NCI-H2029 treated with DMSO at 0.1 percent for 48 hours (cell line): ENCODE measurements around the gene KCNK10.
"Not testable (repeated sequence)": the region's sequence is repeated elsewhere in the genome, so short reads cannot be mapped to it uniquely, and the experiment has no call there.

ENCODE experiments used
- DNase-seq: peaks from one replicate; lab custom pipeline; 2025; lab: John Stamatoyannopoulos, UW

KCNK10 gene

DNA sequence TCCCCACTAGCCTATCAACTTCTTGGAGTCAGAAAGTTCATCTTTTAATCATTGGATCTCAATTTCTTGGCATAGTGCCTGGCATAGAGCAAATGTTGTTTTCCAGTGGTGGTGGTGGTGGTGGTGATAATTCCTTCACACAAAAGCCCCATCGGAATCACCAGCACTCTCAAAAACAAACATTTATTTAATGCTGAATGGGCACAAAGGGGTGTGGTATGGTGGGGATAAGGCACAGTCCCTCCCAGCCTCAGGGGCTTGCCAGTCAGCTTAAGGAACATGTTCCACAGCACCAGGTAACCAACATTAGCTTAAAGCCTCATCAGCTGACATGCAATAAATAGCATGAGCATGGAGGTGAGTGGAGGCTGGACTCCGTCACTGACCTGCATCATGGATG is 56.6 kb downstream of the KCNK10 start:
- DNase-seq, result no peak

DNA sequence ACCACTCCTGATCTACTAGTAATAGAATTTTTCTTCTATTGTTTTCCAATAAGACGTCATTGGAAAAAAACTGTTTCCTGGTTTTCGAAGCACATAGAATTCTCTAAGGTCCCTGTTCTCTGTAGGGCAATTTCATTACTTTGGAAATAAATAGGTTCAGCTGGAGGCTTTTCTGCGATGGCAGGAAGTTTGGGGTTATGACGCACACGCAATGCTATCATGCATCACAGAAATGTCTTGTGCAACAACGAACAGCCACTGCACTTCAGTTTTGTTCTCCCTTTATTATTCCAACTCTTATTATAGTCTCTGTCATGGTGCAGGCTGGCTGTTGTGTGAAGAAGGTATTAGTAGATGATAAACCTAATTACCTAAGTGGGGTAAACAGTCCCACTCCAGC is 59.0 kb downstream of the KCNK10 start:
- DNase-seq, result no peak

DNA sequence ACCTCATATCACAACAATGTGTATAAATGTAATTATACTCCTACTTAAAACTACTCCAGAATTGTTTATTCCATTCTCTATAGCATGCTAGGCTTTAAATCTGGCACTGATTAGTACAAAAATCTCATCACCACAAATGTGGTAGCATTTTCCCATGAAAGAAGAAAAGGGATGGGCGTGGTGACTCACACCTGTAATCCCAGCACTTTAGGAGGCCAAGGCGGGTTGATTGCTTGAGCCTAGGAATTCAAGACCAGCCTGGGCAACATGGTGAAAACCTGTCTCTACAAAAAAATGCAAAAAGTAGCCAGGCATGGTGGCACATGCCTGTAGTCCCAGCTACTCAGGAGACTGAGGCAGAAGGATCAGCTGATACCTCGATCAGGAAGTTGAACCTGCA is 61.8 kb downstream of the KCNK10 start:
- not testable (repeated sequence) for DNase-seq

DNA sequence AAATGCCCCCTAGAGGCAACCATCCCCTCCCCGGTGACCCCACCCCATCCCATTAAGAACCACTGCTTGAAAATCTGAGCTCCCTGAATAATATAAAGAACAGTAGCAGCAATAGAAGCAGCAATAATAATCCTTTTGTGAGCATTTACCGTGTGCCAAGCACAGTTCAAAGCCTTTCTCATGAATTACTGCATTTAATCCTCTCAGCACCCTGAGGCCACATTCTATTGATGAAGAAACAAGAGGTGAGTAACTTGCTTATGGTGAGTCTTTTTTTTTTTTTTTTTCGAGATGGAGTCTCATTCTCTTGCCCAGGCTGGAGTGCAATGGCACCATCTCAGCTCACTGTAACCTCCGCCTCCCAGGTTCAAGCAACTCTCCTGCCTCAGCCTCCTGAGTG is 65.0 kb downstream of the KCNK10 start:
- no peak for DNase-seq

GRCh38 chr14:88256997-88257950 is 65.8 kb downstream of the KCNK10 start:
- no peak for DNase-seq

- no peak for DNase-seq
These were observed 67.3 kb downstream of the KCNK10 start for GRCh38 chr14:88255798-88256197.

DNA sequence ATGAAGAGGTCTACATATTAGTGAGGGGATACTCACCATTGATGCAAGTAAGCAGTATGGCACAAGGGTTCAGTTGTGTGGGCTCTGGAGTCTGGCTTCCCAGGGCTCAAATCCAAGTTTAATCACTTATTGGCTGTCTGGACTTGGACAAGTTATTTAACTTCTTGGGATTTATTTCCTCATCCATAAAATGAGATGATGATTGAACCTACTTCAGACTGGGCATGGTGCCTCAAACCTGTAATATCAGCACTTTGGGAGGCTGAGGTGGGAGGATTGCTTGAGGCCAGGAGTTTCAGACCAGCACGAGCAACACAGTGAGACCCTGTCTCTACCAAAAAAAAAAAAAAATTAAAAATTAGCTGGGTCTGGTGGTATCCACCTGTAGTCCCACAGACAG is 67.9 kb downstream of the KCNK10 start:
- no peak for DNase-seq

DNA sequence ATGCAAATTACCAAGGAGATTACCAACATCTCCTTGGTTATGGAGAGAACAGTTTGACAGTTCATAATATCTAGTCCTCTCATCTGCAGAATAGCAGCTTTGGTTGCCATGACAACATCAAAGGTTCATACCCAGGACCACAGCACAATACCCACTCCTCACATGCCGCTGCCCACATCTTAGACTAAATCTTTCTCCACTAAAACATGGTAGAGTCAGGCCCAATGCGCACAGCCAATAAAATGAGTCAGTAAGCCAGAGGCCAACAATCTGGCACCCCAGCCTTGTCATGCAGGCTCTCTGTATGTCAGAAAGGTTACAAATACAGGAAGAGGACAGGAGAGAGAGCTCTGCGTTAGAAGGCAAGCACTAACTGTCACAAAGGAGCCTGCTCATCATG is 70.6 kb downstream of the KCNK10 start:
- DNase-seq, result no peak

DNA sequence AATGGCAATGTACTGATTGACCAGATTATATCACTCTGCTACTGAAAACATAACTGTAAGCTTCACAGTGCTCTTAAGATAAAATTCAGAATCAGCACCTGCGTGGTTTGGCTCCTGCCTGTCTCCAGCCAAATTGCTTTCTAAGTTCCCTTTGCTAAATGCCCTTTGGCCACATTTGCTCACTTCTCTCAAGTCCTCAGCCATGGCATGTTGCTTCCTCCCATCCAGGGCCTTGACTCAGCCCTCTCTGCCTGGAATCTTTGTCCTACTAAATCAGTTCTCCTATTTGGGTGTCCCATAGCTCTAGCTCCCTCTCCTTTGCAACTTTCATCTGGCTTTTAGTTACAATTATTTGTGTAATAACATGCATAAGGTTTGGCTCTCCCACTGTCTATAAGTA is 71.4 kb downstream of the KCNK10 start:
- no peak for DNase-seq

DNA sequence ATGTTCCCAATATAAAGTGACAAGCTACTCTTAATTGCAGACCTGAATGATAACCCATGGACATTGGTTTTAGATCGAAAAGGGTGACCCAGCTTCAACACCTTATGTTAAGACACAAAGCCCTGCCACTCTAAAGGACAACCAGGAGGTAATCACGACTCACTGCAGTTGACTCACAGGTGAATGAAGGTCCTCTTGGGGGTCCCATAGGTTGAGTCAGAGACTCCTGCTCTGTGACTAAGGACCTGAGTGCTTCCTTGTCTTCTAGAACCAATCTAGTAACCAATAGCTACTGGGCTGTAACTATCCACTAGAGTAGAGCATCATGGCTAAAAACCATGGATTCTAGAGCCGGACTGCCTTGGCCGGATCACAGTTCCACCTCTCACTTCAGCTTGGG is 73.8 kb downstream of the KCNK10 start:
- DNase-seq, result no peak

GRCh38 chr14:88248606-88249005 is 74.5 kb downstream of the KCNK10 start:
- no peak for DNase-seq

DNA sequence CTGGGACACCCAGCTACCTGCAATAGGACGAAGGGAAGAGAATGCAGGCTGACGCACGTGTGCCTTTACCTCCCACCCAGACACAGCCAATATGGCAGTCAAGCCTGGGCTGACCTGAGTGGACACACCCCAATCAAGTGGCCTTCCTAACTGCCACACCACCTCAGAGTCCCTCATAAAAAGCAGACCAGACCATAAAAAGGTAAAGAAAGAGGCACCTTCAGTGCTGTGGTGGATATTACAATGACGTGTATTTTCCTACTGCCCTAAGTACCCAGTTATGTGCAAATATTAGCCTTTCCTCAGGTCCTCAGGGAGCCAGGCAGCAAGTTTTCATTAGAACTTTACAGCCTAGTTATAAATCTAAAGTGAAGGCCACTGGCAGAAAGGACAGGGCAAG is 75.8 kb downstream of the KCNK10 start:
- DNase-seq, result no peak

- no peak for DNase-seq
These were observed 77.7 kb downstream of the KCNK10 start for GRCh38 chr14:88245321-88245720.

GRCh38 chr14:88243946-88244345 is 79.1 kb downstream of the KCNK10 start:
- no peak for DNase-seq

DNA sequence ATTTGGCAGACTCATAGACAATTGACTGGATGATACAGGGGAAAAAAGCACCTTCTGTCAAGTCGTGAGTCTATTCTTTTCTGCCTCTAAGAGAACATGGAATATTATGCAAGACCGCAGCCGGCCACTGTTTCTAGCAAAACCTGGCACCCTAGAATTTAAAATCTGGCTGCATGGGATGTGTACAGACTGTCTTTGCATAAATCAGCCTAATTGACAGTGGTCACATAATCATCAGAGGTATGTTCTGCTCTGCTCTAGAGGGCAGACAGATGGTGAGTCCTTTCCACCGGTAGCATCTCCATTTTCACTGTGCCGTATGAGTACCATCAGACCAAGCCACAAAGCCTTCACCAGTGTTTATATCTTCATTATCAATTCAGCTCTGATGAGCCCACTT is 80.6 kb downstream of the KCNK10 start:
- no peak for DNase-seq

DNA sequence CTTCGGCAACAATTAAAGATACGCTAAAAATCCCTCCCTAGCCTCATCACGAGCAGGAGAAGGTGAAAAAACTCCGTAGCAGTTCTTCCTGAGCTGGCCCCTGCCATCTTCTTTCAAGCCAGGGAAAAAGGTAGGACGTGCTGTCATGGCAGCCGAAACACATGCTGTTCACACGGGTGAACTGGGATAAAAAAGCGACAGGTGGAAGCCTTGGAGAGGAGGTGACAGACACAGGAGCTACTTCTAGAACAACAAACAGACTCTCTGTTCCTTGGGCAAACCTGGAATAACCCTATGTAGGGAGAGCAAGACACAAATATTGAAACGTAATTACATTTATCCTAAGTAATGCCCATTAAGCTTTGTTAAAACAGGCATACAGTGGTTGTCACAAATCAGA is 81.3 kb downstream of the KCNK10 start:
- DNase-seq, result no peak

DNA sequence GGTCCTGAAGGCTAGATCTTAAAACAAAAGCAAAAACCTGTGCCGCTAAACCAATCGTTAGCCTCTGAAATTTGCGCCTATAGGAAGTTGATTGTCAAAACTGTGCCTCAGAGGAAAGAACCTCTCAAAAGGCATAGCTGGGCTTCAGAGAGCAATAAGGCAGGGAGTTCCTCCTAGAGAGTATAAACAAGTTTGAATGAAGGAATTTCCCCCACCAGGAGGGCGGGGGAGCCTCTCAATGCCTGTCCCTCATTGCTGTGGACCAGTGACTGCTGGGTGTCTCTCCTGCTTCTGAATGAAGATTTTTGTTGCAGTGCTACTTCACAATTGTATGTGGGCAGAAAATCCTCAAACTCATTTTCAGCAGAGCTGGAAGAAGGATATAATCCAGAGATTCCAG is 88.6 kb downstream of the KCNK10 start:
- DNase-seq, result no peak

DNA sequence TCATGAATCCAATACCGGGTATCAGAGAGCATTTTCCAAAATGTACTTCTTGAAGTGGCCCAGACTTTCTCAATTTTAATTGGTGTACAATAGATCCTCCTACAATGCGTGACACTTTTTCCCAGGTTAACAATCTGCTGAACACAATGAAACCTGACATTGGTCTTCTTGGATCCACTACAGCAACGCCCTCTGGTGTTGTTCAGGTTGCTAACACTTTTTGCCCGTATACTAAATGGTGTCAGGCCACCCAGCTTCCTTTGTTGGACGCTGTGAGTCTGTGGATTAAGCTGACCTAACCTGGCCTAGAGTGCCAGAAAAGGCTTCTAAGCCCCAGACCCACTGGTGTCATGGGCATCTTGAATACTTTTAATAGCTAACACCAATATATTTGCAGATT is 89.2 kb downstream of the KCNK10 start:
- no peak for DNase-seq

GRCh38 chr14:88232771-88233170 is 90.3 kb downstream of the KCNK10 start:
- DNase-seq, result no peak

DNA sequence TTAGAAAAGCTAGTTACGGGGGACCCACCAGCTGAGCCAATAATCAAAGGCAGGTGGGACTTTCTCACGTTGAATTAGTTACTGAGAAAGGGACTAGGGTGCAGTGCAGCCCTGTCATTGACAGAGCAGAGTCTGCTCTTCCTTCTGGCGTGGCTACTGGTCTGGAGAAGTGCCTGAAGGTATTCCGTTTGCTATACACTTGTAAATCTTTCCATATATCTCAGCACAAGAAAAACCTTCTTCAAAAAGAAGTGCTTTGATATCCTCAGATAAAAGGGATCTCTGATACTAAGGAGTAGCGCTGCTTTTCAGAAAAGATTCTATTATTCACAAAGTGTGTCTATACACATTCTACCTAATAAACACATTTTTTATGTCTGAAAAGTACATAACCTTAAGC is 91.5 kb downstream of the KCNK10 start:
- DNase-seq, result no peak

DNA sequence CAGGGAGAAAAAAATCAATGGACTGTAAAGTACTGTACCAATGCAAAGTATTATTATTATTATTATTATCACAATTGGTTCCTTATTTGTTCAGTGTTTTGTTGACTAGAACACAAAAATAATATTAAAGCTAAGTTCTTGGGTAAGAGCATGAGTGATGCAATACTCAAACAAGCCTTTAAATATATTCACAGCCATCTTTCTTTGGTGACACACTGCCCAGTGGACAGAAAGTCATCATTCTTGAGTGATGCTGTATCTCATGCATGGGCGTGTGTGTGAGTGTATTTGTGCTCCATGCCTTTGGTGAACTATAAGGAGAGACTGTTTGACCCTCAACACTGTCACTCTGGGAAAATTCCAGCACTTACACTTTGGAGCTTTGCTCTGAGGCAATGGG is 93.6 kb downstream of the KCNK10 start:
- DNase-seq, result no peak

- no peak for DNase-seq
These were observed 94.4 kb downstream of the KCNK10 start for GRCh38 chr14:88228522-88229236.

GRCh38 chr14:88227693-88228092 is 95.4 kb downstream of the KCNK10 start:
- DNase-seq, result no peak
